H9 (cell line): Measurements from ENCODE around the gene ESPNL. TPM values are rescaled to one million over a fixed set of nuclear protein-coding genes. Genes with fewer than 3 reads are reported as not detected.

Experiments used
- DNase-seq: peaks from one replicate; pipeline ENCODE4 v3.0.0-alpha.2; 2017
- H2AFZ ChIP-seq: one replicate; pipeline ENCODE4 v1.6.1; 2013; ENCODE audit warnings: mild to moderate bottlenecking, low read length, control low read depth, moderate library complexity
- H2AK5ac ChIP-seq: 2 replicates; pipeline ENCODE4 v1.6.1; 2013; ENCODE audit warnings: low read length, control low read depth, mixed read lengths; ENCODE audit not compliant: insufficient read length
- H2BK120ac ChIP-seq: one replicate; pipeline ENCODE4 v1.6.1; 2013; ENCODE audit warnings: low read depth, mild to moderate bottlenecking, low read length, control low read depth, inconsistent platforms; ENCODE audit not compliant: poor library complexity, severe bottlenecking
- H2BK12ac ChIP-seq: 2 replicates; pipeline ENCODE4 v1.6.1; 2013; ENCODE audit warnings: low read length, control low read depth, mixed read lengths, low read depth; ENCODE audit not compliant: insufficient read length
- H2BK15ac ChIP-seq: 2 replicates; pipeline ENCODE4 v1.6.1; 2013; ENCODE audit warnings: low read depth, low read length, control low read depth
- H2BK20ac ChIP-seq: one replicate; pipeline ENCODE4 v1.6.1; 2013; ENCODE audit warnings: low read depth, mild to moderate bottlenecking, low read length, control low read depth, inconsistent platforms; ENCODE audit not compliant: poor library complexity, severe bottlenecking
- H2BK5ac ChIP-seq: 2 replicates; pipeline ENCODE4 v1.6.1; 2013; ENCODE audit warnings: low read length, control low read depth, mixed read lengths; ENCODE audit not compliant: insufficient read length
- H3K14ac ChIP-seq: 2 replicates; pipeline ENCODE4 v1.6.1; 2013; ENCODE audit warnings: low read length, control low read depth; ENCODE audit not compliant: insufficient read depth
- H3K18ac ChIP-seq: 2 replicates; pipeline ENCODE4 v1.6.1; 2013; ENCODE audit warnings: low read depth, mild to moderate bottlenecking, mixed read lengths, low read length, control low read depth; ENCODE audit not compliant: insufficient read length
- H3K23ac ChIP-seq: 2 replicates; pipeline ENCODE4 v1.6.1; 2013; ENCODE audit warnings: low read length, control low read depth, mixed read lengths, low read depth; ENCODE audit not compliant: insufficient read length
- H3K23me2 ChIP-seq: 2 replicates; pipeline ENCODE4 v1.6.1; 2013; ENCODE audit warnings: low read depth, mild to moderate bottlenecking, mixed read lengths, low read length, control low read depth; ENCODE audit not compliant: insufficient read length, poor library complexity, severe bottlenecking
- H3K27ac ChIP-seq: 2 replicates; pipeline ENCODE4 v1.5.1; 2013; ENCODE audit warnings: low read length, control low read depth, mixed read lengths, low read depth; ENCODE audit not compliant: insufficient read length
- H3K27me3 ChIP-seq: 2 replicates; pipeline ENCODE4 v1.6.1; 2013; ENCODE audit warnings: low read length, control low read depth, inconsistent platforms; ENCODE audit not compliant: insufficient read depth
- H3K4ac ChIP-seq: 2 replicates; pipeline ENCODE4 v1.6.1; 2013; ENCODE audit warnings: low read depth, mild to moderate bottlenecking, control low read depth, inconsistent platforms, low read length, moderate library complexity
- H3K4me1 ChIP-seq: 2 replicates; pipeline ENCODE4 v1.6.1; 2013; ENCODE audit warnings: low read length, control low read depth, inconsistent platforms; ENCODE audit not compliant: insufficient read depth
- H3K4me2 ChIP-seq: 2 replicates; pipeline ENCODE4 v1.6.1; 2013; ENCODE audit warnings: low read length, control low read depth, mixed read lengths; ENCODE audit not compliant: insufficient read length, insufficient read depth
- H3K56ac ChIP-seq: 2 replicates; pipeline ENCODE4 v1.6.1; 2013; ENCODE audit warnings: low read depth, mild to moderate bottlenecking, mixed read lengths, low read length, control low read depth; ENCODE audit not compliant: insufficient read length
- H3K79me1 ChIP-seq: 2 replicates; pipeline ENCODE4 v1.6.1; 2013; ENCODE audit warnings: low read depth, mild to moderate bottlenecking, moderate library complexity, low read length, control low read depth, inconsistent platforms; ENCODE audit not compliant: insufficient read depth, poor library complexity, severe bottlenecking
- H3K79me2 ChIP-seq: 2 replicates; pipeline ENCODE4 v1.6.1; 2013; ENCODE audit warnings: low read length, control low read depth, inconsistent platforms; ENCODE audit not compliant: insufficient read depth
- H3K9ac ChIP-seq: 2 replicates; pipeline ENCODE4 v1.6.1; 2013; ENCODE audit warnings: low read length, control low read depth, mixed read lengths; ENCODE audit not compliant: insufficient read length; ENCODE audit errors: extremely low read depth
- H3K9me3 ChIP-seq: one replicate; pipeline ENCODE4 v1.6.1; 2013; ENCODE audit warnings: low read depth, low read length, inconsistent platforms; ENCODE audit not compliant: control insufficient read depth
- H3T11ph ChIP-seq: one replicate; pipeline ENCODE4 v1.6.1; 2013; ENCODE audit warnings: mild to moderate bottlenecking, low read length, control low read depth, inconsistent platforms
- H4K20me1 ChIP-seq: one replicate; pipeline ENCODE4 v1.6.1; 2013; ENCODE audit not compliant: control insufficient read depth, insufficient read length, insufficient read depth
- H4K5ac ChIP-seq: 2 replicates; pipeline ENCODE4 v1.6.1; 2013; ENCODE audit warnings: low read depth, mild to moderate bottlenecking, mixed read lengths, low read length, control low read depth; ENCODE audit not compliant: insufficient read length
- H4K8ac ChIP-seq: replicated peaks from 2 replicates; pipeline ENCODE4 v1.6.1; 2013; ENCODE audit warnings: low read length, control low read depth, mixed read lengths, low read depth; ENCODE audit not compliant: insufficient read length
- H4K91ac ChIP-seq: 2 replicates; pipeline ENCODE4 v1.6.1; 2013; ENCODE audit warnings: low read depth, mild to moderate bottlenecking, moderate library complexity, mixed read lengths, low read length, control low read depth; ENCODE audit not compliant: insufficient read length
- H3K27ac Mint-ChIP-seq, 3 experiments: 2 replicates in 2 of 3; 3 replicates in 1 of 3; pipeline ENCODE4 v1.8.0; 2020 to 2021; ENCODE audit warnings: mixed read lengths in 3 of 3, mild to moderate bottlenecking in 1 of 3, moderate library complexity in 1 of 3
- H3K27me3 Mint-ChIP-seq: 2 replicates; pipeline ENCODE4 v1.8.0; 2021; ENCODE audit warnings: low read depth, mild to moderate bottlenecking, moderate library complexity, mixed read lengths
- H3K36me3 Mint-ChIP-seq, 3 experiments: 2 replicates in 2 of 3; 3 replicates in 1 of 3; pipeline ENCODE4 v1.8.0; 2020 to 2021; ENCODE audit warnings: low read depth in 3 of 3, mixed read lengths in 3 of 3; ENCODE audit not compliant: insufficient read depth in 1 of 3
- H3K4me1 Mint-ChIP-seq, 2 experiments: 2 replicates each; pipeline ENCODE4 v1.8.0; 2020; ENCODE audit warnings: mixed read lengths in 2 of 2
- H3K4me3 Mint-ChIP-seq, 2 experiments: 2 replicates in 1 of 2; 3 replicates in 1 of 2; pipeline ENCODE4 v1.8.0; 2020 to 2021; ENCODE audit warnings: mild to moderate bottlenecking in 2 of 2, mixed read lengths in 2 of 2, moderate library complexity in 1 of 2
- H3K9me3 Mint-ChIP-seq, 2 experiments: 2 replicates in 1 of 2; 3 replicates in 1 of 2; pipeline ENCODE4 v1.8.0; 2020; ENCODE audit warnings: mild to moderate bottlenecking in 2 of 2, mixed read lengths in 2 of 2, moderate library complexity in 1 of 2
- WGBS: extraction: QIAGEN DNeasy Blood & Tissue Kit; methylation state at CpG from one replicate; pipeline ENCODE4 v1.1.7; 2013; ENCODE audit warnings: missing lambda C conversion rate, low lambda C conversion rate, mixed read lengths; ENCODE audit not compliant: insufficient read length; ENCODE audit errors: extremely low coverage; 5-methylcytosine and 5-hydroxymethylcytosine counted together
- total RNA-seq: library from RNA; stranded (reverse); gene quantifications from 2 replicates; pipeline ENCODE4 v1.2.1, GENCODE V29; 2021
- TF ChIP-seq, protein P1 (sequence below): fragments of 200-600 bp; sonication (generic); conservative IDR thresholded peaks from 3 replicates; pipeline ENCODE4 v1.8.0; 2021; ENCODE audit warnings: antibody characterized with exemption, mild to moderate bottlenecking

ESPNL gene
- total RNA-seq, 1 experiment from 2014 or later = 0.17 TPM

DNA sequence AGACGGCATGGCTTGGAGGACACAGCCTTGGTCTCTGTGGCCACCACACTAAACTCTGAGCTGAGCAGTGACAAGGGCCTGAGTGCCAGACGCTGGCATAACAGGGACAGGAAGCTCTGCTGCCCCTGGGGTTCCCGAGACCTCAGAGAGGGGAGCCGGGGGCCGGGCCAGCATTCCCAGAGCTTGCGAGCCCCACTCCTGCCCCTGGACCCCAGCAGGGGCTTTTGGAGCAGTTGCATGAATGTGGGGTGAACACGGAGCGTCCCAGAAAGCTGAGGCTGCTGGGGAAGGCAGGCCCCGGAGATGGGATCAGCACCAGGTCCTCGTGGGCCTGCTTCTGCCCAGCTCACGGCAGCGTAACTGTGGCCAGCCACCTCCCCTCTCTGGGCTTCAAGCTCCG is 51.1 kb downstream of the ESPNL start:
- H3K18ac ChIP-seq = no peak overlapping the region
- peak overlapping the region; percentile 23; the same call in 1 of the 2 replicates for H3K14ac ChIP-seq
- H2AK5ac ChIP-seq = no peak overlapping the region
- H3K36me3 Mint-ChIP-seq = no peaks in the 10 kb centered on the region; a peak in 2 of 7 replicates
- H3K9ac ChIP-seq = no peak overlapping the region
- no peak overlapping the region for H3K4me3 Mint-ChIP-seq
- H3K4me1 Mint-ChIP-seq = peaks cover 6 to 10% of the 10 kb centered on the region in 2 experiments
- no peak overlapping the region for H2BK120ac ChIP-seq
- H3K23me2 ChIP-seq = no peaks in the 10 kb centered on the region
- no peaks in the 10 kb centered on the region for H3K9me3 Mint-ChIP-seq
- no peak overlapping the region for H3T11ph ChIP-seq
- no peak overlapping the region for H2BK5ac ChIP-seq
- H2AFZ ChIP-seq = no peak overlapping the region
- no peaks in the 10 kb centered on the region for H3K79me1 ChIP-seq
- H3K27ac Mint-ChIP-seq = no peak overlapping the region
- H2BK12ac ChIP-seq = no peak overlapping the region
- H3K4ac ChIP-seq = no peak overlapping the region
- H4K8ac ChIP-seq = no peak overlapping the region
- H2BK15ac ChIP-seq = no peak overlapping the region
- no peak for DNase-seq
- H4K5ac ChIP-seq = no peak overlapping the region
- H3K27ac ChIP-seq = no peak overlapping the region
- no peak overlapping the region for H2BK20ac ChIP-seq
- H3K4me1 ChIP-seq = no peaks in the 10 kb centered on the region
- TF ChIP-seq, protein P1, sequence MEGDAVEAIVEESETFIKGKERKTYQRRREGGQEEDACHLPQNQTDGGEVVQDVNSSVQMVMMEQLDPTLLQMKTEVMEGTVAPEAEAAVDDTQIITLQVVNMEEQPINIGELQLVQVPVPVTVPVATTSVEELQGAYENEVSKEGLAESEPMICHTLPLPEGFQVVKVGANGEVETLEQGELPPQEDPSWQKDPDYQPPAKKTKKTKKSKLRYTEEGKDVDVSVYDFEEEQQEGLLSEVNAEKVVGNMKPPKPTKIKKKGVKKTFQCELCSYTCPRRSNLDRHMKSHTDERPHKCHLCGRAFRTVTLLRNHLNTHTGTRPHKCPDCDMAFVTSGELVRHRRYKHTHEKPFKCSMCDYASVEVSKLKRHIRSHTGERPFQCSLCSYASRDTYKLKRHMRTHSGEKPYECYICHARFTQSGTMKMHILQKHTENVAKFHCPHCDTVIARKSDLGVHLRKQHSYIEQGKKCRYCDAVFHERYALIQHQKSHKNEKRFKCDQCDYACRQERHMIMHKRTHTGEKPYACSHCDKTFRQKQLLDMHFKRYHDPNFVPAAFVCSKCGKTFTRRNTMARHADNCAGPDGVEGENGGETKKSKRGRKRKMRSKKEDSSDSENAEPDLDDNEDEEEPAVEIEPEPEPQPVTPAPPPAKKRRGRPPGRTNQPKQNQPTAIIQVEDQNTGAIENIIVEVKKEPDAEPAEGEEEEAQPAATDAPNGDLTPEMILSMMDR = no peak
- H3K79me2 ChIP-seq = no peaks in the 10 kb centered on the region
- no peaks in the 10 kb centered on the region for H4K20me1 ChIP-seq
- H3K27me3 ChIP-seq = no peaks in the 10 kb centered on the region
- H3K4me2 ChIP-seq = no peak overlapping the region
- H3K23ac ChIP-seq = no peak overlapping the region
- WGBS = no CpG with 5 or more reads among the region's 13 CpGs
- no peaks in the 10 kb centered on the region for H3K27me3 Mint-ChIP-seq
- no peak overlapping the region for H4K91ac ChIP-seq
- no peak overlapping the region for H3K56ac ChIP-seq
- H3K9me3 ChIP-seq = no peaks in the 10 kb centered on the region
